Measurements from ENCODE around the gene SYNC.

GRCh38 chr1:32639489-32640075, 63.0 kb downstream of the SYNC start:
- no peak for TF ChIP-seq TCF12 (IDR thresholded peaks at IDR 0.05; ENCODE audit: low read depth, low read length)
- TF ChIP-seq CTCF (IDR thresholded peaks at IDR 0.05; ENCODE audit: control extremely low read depth in 1 of 3, insufficient read depth in 1 of 3, low read depth in 1 of 3, low read length in 3 of 3): no peak
- no peak for TF ChIP-seq EGR1 (IDR thresholded peaks at IDR 0.05; ENCODE audit: borderline replicate concordance, low read depth, low read length)
- no peak for TF ChIP-seq CBX5 (IDR thresholded peaks at IDR 0.05; ENCODE audit: low read depth, low read length)
- TF ChIP-seq EP300 (IDR thresholded peaks at IDR 0.05; ENCODE audit: borderline replicate concordance in 1 of 2, low read depth in 2 of 2, low read length in 2 of 2): no peak
- no peak for TF ChIP-seq POLR2AphosphoS5 (IDR thresholded peaks at IDR 0.05; ENCODE audit: low read depth, low read length)
- TF ChIP-seq RXRA (IDR thresholded peaks at IDR 0.05; ENCODE audit: insufficient read depth, low read depth, low read length): no peak
- no peak for TF ChIP-seq YY1 (IDR thresholded peaks at IDR 0.05; ENCODE audit: low read depth, low read length)
- TF ChIP-seq CHD1 (IDR thresholded peaks at IDR 0.05; ENCODE audit: low read depth, low read length): no peak
- no peak for TF ChIP-seq CHD2 (IDR thresholded peaks at IDR 0.05; ENCODE audit: low read length)
- no peak for TF ChIP-seq SRF (IDR thresholded peaks at IDR 0.05; ENCODE audit: low read depth, low read length)
